Posterior vena cava (tissue), 2 donors: Measurements from ENCODE around the gene LCTL. TPM values are rescaled to one million over a fixed set of nuclear protein-coding genes. Genes with fewer than 3 reads are reported as not detected.
"Not testable (repeated sequence)": the region's sequence is repeated elsewhere in the genome, so short reads cannot be mapped to it uniquely, and the experiment has no call there.

Experiments
- DNase-seq: peaks from one replicate; pipeline ENCODE4 v3.0.0-alpha.2; 2020; ENCODE audit warnings: low spot score
- intact Hi-C, 2 donors: fragments of 100-400 bp; cut with DNase I; formaldehyde crosslinking; loops; one replicate each; pipeline versions ENCODE4 v1.14.1 to v1.14.2; 2022 to 2023
- total RNA-seq, 2 donors: library from RNA; stranded (reverse); fragmentation: NEBNext Ultra II Directional; extraction: Animal tissue kit (Norgen Biotek cat#: 25700); gene quantifications; one replicate each; pipeline ENCODE4 v1.2.1, GENCODE V29; 2021
- donor health status: DM: yes; HTN: yes; CAD: no.
- donor health status: DM: yes; HTN: yes; CAD: no.

The LCTL gene
- total RNA-seq, 2 donors from 2014 or later = not detected

DNA sequence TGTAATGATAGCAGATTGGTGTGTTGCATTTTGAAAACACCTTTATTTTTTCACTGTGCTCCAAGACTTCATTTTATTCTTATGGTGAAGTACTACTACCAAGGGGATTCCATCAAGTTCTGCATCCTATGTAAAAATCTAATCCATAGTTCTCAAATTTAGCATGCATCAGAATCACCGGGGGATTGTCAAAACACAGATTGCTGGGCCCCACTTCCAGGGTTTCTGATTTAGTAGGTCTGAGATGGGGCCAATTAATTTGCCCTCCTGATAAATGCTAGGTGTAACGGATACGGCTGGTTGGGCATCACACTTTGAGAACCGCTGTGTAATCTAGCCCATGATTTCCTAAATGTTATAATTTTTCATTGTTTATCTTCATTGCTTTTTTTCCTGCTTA is 60.0 kb downstream of the LCTL start:
- DNase-seq = no peak
- intact Hi-C loops = no loop called here

DNA sequence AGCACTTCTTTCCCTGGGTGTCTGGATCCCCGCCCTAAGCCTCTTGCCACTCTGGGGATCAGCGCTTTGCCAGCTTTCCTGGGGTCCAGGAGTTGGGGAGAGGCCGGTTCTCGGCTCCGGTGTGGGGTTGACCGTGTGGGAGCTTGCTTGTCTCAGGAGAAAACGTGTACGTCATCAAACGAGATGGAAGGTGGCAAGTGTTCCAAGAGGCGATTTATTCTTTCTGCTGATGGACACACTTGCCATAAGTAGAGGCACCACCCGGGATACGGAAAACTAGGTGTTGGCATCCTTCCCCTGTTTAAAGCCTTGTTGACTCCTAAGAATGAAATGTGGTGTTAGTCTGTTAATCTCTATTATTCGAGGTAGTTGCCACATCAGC is 60.4 kb downstream of the LCTL start:
- intact Hi-C loops = no loop called here
- DNase-seq = no peak

DNA sequence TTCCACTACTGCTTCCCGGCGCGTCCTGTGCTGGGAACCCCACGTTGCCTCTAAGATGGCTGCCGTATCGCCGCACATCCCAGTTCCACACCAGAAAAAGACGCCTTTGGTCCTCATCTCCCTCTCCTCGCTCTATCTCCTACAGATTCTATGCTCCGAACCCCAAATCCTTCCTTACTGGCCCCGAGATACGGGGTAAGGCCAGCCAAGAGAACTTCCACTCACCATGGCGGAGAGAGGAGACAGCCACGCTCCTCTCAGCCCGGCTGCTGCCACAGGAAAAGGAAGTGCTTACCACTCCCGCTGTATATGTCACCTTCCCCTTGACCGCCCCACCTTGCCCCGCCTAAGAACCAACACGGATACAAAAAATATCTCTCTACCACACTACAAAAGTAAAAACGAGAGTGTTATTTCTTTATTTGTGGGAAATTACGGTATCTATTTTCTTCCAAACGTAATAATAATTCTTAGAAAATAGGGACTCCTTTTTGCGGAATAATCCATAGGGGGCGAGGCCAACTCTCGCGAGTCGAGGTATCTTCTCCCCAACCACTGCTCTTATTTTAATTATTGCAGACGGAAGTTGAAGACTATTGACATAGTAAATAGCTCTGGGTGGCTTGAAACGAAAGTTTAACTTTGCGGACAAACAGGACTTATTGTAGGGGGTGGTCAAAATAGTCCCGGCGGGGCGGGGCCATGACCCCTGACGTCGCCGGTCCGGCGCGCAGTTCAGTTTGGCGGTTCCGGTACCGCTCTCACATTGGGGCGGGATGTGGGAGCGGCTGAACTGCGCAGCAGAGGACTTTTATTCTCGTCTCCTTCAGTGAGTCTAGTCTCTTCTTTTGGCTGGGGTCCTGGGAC is 61.0 kb downstream of the LCTL start, which contains the start of the genes RPL4 and ZWILCH:
TSS of gene RPL4 (minus strand) at position 293 of the 867 bp plus-strand sequence. CDS start at position 228, 65 bp downstream.
TSS of gene ZWILCH (plus strand) at position 764 of the 867 bp plus-strand sequence. CDS start at position 777, 13 bp downstream.
- peak; percentile 95 for DNase-seq
- intact Hi-C loops = no loop called here

DNA sequence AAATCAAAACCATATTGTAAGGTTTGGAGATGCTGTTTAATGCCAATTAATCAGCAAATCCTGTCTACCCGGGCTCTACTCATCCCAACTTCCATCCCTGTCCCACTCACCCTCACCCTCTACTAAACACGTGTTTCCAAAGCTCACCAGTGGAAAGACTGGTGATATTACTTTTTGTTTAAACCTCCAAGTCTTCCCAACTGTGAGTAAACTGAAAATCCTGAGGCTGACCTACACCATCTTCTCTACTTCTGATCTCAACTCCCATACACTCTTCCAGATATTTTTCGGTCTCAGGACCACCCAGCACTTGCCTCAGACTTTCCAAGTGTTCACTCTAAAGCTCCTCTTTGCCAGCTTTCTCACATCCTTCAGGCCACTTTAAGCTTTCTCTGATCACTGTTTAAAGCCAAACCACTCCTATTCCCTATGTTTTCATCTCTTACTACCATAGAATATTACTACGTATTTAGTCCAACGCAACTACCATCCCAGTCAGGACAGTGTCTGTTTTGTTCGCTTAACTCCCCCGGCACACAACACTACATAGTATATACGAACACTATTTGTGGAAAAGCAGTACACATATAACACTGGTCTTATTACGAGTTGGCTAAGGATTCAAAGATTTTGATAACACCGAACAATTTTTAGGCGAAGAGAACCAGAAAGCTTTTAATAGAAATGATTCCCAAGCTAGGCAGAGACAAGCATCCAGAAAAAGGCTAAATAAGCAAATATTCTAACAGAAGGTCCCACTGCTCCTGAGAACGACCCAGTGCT is 61.8 kb downstream of the LCTL start:
- DNase-seq = no peak
- intact Hi-C loops = no loop called here

DNA sequence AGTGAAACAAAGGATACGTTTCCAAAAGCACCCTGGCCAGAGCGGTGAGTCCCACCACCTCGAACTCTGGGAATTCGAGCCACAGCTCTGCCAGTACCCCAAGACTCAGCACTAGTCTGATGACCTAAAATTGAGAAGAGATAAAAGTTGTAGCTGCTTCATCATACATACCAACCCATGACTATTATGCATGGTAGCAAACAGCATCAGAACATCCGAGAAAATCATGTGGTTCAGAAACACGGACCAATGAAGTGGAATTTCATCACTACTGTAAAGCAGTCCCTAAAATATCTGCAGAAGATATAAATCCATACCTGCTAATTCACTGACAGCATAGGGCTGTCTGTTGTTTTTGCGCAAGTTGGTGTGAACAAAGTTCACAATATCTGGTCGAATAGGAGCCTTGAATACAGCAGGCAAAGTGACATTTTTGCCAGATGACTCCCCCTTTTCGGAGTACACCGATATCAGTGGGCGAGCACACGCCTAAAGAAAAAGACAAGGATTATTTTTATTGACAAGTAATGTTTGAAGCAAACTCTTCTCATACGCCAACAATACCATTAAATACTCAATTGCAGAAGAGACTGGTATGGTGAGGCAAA is 62.7 kb downstream of the LCTL start:
- intact Hi-C loops, DNase-seq: not testable (repeated sequence)

DNA sequence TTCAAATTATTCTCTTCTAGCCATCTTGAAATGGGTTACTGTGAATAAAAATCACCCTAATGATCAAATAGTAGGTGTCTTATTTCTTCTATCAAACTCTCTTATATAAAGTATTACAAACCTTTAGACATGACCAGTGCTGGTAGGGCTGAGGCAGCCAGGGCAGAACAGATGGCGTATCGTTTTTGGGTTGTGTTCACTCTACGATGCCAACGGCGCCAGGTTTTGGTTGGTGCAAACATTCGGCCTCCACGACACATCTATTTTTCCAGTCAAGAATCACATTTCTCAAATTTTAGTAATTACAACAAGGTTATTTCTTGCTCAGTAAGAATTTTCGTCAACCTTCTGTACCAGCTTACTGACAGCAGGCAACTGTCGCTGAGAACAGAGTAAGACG is 63.3 kb downstream of the LCTL start:
- no peak for DNase-seq
- intact Hi-C loops = no loop called here

DNA sequence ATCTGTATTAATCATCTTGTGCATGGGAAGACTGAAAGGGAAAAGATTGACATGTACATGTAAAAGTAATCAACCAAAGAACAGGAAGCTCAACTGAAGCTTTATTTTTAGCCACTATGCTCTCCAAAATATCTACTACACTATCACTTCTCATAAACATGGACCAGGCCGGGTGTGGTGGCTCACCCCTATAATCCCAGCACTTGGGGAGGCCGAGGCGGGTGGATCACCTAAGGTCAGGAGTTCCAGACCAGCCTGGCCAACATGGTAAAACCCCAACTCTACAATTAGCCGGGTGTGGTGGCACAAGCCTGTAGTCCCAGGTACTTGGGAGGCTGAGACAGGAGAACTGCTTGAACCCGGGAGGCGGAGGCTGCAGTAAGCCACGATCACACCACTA is 65.5 kb downstream of the LCTL start:
- DNase-seq, intact Hi-C loops: not testable (repeated sequence)

DNA sequence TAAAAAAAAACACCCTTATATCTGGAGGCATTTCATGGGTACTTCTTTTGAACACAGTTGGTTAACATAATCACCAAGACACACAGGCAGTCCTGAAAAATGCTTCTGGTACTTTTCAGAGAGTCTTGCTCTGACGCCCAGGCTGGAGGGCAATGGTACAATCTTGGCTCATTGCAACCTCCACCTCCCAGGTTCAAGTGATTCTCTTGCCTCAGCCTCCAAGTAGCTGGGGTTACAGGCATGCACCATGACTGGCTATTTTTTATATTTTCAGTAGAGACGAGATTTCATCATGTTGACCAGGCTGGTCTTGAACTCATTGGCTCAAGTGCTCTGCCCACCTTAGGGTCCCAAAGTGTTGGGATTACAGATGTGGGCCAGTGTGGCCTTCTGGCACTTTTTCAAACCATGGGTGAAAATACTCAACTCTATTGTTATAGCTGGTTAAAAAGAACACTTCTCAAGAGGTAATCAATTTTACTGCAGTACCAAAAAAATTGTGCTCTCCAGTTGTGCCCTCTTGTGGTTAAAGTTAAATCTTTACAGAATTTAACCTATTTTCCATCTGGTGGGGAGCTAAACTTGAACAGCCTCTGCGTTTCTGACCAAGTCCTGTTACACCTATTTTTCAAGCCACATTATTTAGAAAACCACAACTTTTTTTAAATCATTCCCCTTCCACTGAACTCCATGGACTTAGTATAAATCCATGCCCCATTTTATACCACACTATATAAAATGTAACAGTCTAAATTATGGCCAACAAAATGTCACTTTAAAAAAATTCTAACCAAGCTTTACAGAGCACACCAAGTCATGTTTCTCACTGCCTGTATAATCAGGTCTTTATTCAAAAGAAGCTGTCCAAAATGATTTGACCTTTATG is 67.1 kb downstream of the LCTL start:
- intact Hi-C loops = loop anchor here (5.0 kb wide), 1 partner anchor 111 kb away; the partner anchor contains the start of gene MAP2K1 (in 2 of the 2)
- no peak for DNase-seq

Other genes starting within 250 kb of the LCTL start
- gene TIPIN, start 209.3 kb downstream of the LCTL start, total RNA-seq = 1 to 10 TPM; 6.1 to 6.5 TPM
- gene MAP2K1, start 179.1 kb downstream of the LCTL start, total RNA-seq = 10 to 100 TPM; 36.6 to 70.4 TPM
- 10 to 100 TPM; 19.5 to 26.2 TPM for gene SNAPC5, start 68.2 kb downstream of the LCTL start, total RNA-seq
- 1,000 to 10,000 TPM; 1,740 to 1,819 TPM for gene RPL4, start 61.1 kb downstream of the LCTL start, total RNA-seq
- gene ZWILCH, start 60.7 kb downstream of the LCTL start, total RNA-seq = 1 to 10 TPM; 6.4 to 7.5 TPM
- 10 to 100 TPM; 17.4 to 18.4 TPM for gene SMAD6, start 136.2 kb upstream of the LCTL start, total RNA-seq